Type B pancreatic cell (in vitro differentiated cells): Measurements from ENCODE around the gene FAM234B. TPM values are rescaled to one million over a fixed set of nuclear protein-coding genes. Genes with fewer than 3 reads are reported as not detected.

Experiments used
- DNase-seq: peaks from one replicate; pipeline ENCODE4 v3.0.0; 2021; ENCODE audit warnings: mixed read lengths; ENCODE audit not compliant: unreplicated experiment; ENCODE audit errors: extremely low spot score
- H3K27ac Mint-ChIP-seq: 2 replicates; pipeline ENCODE4 v1.8.0; 2021; ENCODE audit warnings: mild to moderate bottlenecking, mixed read lengths
- H3K27me3 Mint-ChIP-seq: 2 replicates; pipeline ENCODE4 v1.8.0; 2021; ENCODE audit warnings: mixed read lengths
- H3K36me3 Mint-ChIP-seq: 2 replicates; pipeline ENCODE4 v1.8.0; 2021; ENCODE audit warnings: mixed read lengths
- H3K4me1 Mint-ChIP-seq: one replicate; pipeline ENCODE4 v1.8.0; 2021; ENCODE audit warnings: mixed read lengths; ENCODE audit not compliant: unreplicated experiment
- H3K4me3 Mint-ChIP-seq: 2 replicates; pipeline ENCODE4 v1.8.0; 2021; ENCODE audit warnings: mild to moderate bottlenecking, mixed read lengths
- H3K9me3 Mint-ChIP-seq: 2 replicates; pipeline ENCODE4 v1.8.0; 2021; ENCODE audit warnings: mixed read lengths
- CTCF ChIP-seq: fragments of 200-600 bp; sonication (generic); conservative IDR thresholded peaks from 2 replicates; pipeline ENCODE4 v1.5.0; 2021; ENCODE audit warnings: antibody characterized with exemption, mild to moderate bottlenecking
- total RNA-seq: library from RNA; stranded (reverse); gene quantifications from 2 replicates; pipeline ENCODE4 v1.2.1, GENCODE V29; 2021; ENCODE audit warnings: low replicate concordance

Gene FAM234B
- total RNA-seq, 1 donor from 2014 or later: 11.9 TPM

- DNase-seq: no peak
- Mint-ChIP-seq H3K27ac (no peak overlapping the region), H3K36me3 (peaks cover 4% of the 10 kb centered on the region), H3K4me3 (no peak overlapping the region), H3K4me1 (peaks cover 10% of the 10 kb centered on the region), H3K9me3 (peaks cover 12% of the 10 kb centered on the region), H3K27me3 (peaks cover 9% of the 10 kb centered on the region)
- no peak for TF ChIP-seq CTCF
These were observed 77.4 kb downstream of the FAM234B start for GRCh38 chr12:13121568-13121967.

- Mint-ChIP-seq H3K4me3 (no peak overlapping the region), H3K36me3 (peaks cover 4% of the 10 kb centered on the region), H3K9me3 (peaks cover 12% of the 10 kb centered on the region), H3K27ac (no peak overlapping the region), H3K4me1 (peaks cover 12% of the 10 kb centered on the region), H3K27me3 (peaks cover 4% of the 10 kb centered on the region)
- no peak for DNase-seq
- TF ChIP-seq CTCF: no peak
These were observed 80.7 kb downstream of the FAM234B start for GRCh38 chr12:13124656-13125505.

DNA sequence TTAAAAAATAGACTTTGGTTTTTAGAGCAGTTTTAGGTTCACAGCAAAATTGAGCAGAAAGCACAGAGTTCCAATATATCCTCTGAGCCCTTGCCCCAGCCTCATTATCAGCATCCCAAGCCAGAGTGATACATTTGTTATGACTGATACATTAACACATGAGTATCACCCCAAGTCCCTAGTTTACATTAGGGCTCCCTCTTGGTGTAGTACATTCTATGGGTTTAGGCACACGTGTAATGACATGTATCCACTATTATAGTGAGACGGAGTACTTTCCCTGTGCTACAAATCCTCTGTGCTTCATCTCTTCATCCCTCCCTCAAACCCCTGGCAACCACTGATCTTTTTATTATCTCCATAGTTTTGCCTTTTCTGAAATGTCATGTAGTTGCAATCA lies 81.8 kb downstream of the FAM234B start:
- H3K4me1 Mint-ChIP-seq: peaks cover 18% of the 10 kb centered on the region
- peaks cover 12% of the 10 kb centered on the region for H3K9me3 Mint-ChIP-seq
- no peak for TF ChIP-seq CTCF
- no peak for DNase-seq
- H3K4me3 Mint-ChIP-seq: no peak overlapping the region
- no peaks in the 10 kb centered on the region for H3K36me3 Mint-ChIP-seq
- H3K27me3 Mint-ChIP-seq: peaks cover 4% of the 10 kb centered on the region
- H3K27ac Mint-ChIP-seq: no peak overlapping the region

GRCh38 chr12:13126494-13126893 lies 82.3 kb downstream of the FAM234B start:
- H3K27ac Mint-ChIP-seq: no peak overlapping the region
- DNase-seq: no peak

DNA sequence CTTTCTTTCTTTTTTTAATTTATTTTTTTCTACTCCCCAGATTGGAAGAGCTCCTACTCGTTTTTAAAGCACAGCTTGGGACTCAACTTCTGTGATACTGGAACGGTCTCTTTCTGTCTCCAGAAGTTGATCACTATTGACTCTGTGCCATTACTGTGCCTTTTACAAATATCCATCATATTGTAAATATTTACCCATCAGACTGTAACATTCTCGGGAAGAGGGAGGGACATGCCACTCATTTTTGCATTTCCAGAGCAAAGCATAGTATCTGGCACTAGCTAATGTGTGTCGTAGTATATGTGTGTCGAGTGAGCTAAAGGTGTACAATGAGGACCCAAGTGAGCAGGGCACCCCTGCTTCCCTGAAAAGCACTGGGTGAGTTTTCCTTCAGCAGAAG lies 83.3 kb downstream of the FAM234B start:
- Mint-ChIP-seq H3K36me3 (no peaks in the 10 kb centered on the region), H3K27me3 (peaks cover 4% of the 10 kb centered on the region), H3K4me3 (peak overlapping the region; percentile 40), H3K4me1 (peaks cover 28% of the 10 kb centered on the region), H3K9me3 (peaks cover 10% of the 10 kb centered on the region), H3K27ac (peak overlapping the region; percentile 34)
- TF ChIP-seq CTCF: no peak
- no peak for DNase-seq

More at GRCh38 chr12:13126494-13126893, 82.3 kb downstream of the FAM234B start:
- Mint-ChIP-seq H3K27me3 (peaks cover 4% of the 10 kb centered on the region), H3K9me3 (peaks cover 12% of the 10 kb centered on the region), H3K4me1 (peaks cover 23% of the 10 kb centered on the region), H3K4me3 (no peak overlapping the region), H3K36me3 (no peaks in the 10 kb centered on the region)
- TF ChIP-seq CTCF: no peak
